Esophagus squamous epithelium (tissue), 4 donors: ENCODE measurements around the gene SRRM4.

Source experiments
- POLR2A ChIP-seq, 4 donors: fragments of 450-650 bp; IDR thresholded peaks; one replicate each; pipeline ENCODE4 v1.6.1; 2017; ENCODE audit warnings: antibody characterized with exemption in 4 of 4, mild to moderate bottlenecking in 4 of 4, moderate library complexity in 3 of 4
- TF ChIP-seq, protein P1 (sequence below), 6 experiments: fragments of 450-650 bp in 4 of 6; fragments of 200-600 bp in 2 of 6; sonication (generic) in 2 of 6; IDR thresholded peaks; one replicate each; pipeline ENCODE4 v1.5.1; 2016 to 2019; ENCODE audit warnings: antibody characterized with exemption in 6 of 6, mild to moderate bottlenecking in 4 of 6, moderate library complexity in 4 of 6

DNA sequence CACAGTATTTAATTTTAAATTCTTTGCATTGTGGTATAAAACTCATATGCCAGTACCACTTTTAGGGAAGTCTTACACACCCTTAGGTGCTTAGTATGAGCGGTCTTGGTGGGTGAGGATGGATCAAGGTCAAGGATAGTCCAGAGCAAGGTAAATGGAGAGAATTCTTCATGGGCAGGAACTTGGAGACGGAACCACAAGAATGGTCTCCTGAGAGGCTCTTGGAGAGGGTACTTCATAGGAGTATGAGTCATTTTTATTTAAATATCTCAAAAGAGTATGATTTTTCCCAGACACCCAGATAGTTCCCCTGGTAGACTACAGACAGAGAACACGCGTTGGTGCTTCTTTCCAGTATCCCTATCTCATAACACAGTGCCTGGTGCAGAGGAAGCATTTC is 219.3 kb downstream of the SRRM4 start:
- TF ChIP-seq, protein P1, sequence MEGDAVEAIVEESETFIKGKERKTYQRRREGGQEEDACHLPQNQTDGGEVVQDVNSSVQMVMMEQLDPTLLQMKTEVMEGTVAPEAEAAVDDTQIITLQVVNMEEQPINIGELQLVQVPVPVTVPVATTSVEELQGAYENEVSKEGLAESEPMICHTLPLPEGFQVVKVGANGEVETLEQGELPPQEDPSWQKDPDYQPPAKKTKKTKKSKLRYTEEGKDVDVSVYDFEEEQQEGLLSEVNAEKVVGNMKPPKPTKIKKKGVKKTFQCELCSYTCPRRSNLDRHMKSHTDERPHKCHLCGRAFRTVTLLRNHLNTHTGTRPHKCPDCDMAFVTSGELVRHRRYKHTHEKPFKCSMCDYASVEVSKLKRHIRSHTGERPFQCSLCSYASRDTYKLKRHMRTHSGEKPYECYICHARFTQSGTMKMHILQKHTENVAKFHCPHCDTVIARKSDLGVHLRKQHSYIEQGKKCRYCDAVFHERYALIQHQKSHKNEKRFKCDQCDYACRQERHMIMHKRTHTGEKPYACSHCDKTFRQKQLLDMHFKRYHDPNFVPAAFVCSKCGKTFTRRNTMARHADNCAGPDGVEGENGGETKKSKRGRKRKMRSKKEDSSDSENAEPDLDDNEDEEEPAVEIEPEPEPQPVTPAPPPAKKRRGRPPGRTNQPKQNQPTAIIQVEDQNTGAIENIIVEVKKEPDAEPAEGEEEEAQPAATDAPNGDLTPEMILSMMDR (IDR thresholded peaks at IDR 0.05): no peak
- TF ChIP-seq POLR2A (IDR thresholded peaks at IDR 0.05): no peak
